ENCODE measurements around the gene OXER1. TPM values are rescaled to one million over a fixed set of nuclear protein-coding genes. Genes with fewer than 3 reads are reported as not detected.

OXER1 gene
- total and polyA plus RNA-seq, 2 of the 13 experiments (the other 11 are each of a cell fraction or from before 2014, with no cell fraction given) = 8.0 to 9.0 TPM

DNA sequence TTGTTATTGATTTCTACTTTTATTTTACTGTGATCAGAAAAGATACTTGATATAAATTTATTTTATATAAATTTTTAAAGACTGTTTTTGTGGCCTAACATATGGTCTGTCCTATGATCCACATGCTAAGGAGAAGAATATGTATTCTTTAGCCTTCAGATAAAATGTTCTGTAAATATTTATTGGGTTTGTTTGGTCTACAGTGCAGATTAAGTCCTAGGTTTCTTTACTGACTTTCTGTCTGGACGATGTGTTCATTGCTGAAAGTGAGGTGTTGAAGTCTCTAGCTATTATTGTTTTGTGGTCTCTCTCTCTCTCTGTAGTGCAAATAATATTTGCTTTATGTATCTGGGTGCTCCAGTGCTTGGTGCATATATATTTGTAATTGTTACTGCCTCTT lies 30.1 kb downstream of the OXER1 start:
- H3K79me2 ChIP-seq (ENCODE audit: insufficient read depth, low read length) = no peaks in the 10 kb centered on the region
- H3K9me3 ChIP-seq (ENCODE audit: low read length) = peaks cover 7% of the 10 kb centered on the region
- ChIA-PET POLR2A (no interaction called here), CTCF (ENCODE audit: low intra/inter-chr PET ratio, low total read pairs) (no interaction called here)
- FAIRE-seq (no peak), ATAC-seq (no peak), DNase-seq (ENCODE audit: low spot score) (no peak)
- no peak overlapping the region for H3K27ac ChIP-seq (ENCODE audit: extremely low read length, insufficient read depth, low read length)
- no peak overlapping the region for H3K4me2 ChIP-seq (ENCODE audit: low read depth, low read length)
- in situ Hi-C loops (cut with HindIII; ENCODE audit: extremely low pct_ligation_motif_present, low pct_unique_long_range_greater_than_20kb) = no loop called here
- H2AFZ ChIP-seq (ENCODE audit: low read length) = no peak overlapping the region
- no peak overlapping the region for H3K4me3 ChIP-seq (replicated peaks in 1 of 3; ENCODE audit: insufficient read depth in 1 of 3, low read depth in 2 of 3, low read length in 3 of 3)
- intact Hi-C loops (cut with micrococcal nuclease; ENCODE audit: unreplicated experiment) = no loop called here
- no peak overlapping the region for H3K9ac ChIP-seq (ENCODE audit: insufficient read depth, low read depth, low read length)
- 94% methylated on average over 1 of the region's 1 CpG for WGBS (ENCODE audit: low lambda C conversion rate)
- H4K20me1 ChIP-seq (ENCODE audit: insufficient read depth, low read length) = no peaks in the 10 kb centered on the region
- no TSS peak for BruUV-seq (replicated peaks)
- peaks cover 10% of the 10 kb centered on the region for H3K4me1 ChIP-seq (ENCODE audit: insufficient read depth, low read length)
- H3K27me3 ChIP-seq (ENCODE audit: control insufficient read depth in 1 of 2, insufficient read depth in 2 of 2, low read length in 2 of 2) = no peaks in the 10 kb centered on the region
- no peaks in the 10 kb centered on the region for H3K36me3 ChIP-seq (replicated peaks in 1 of 2; ENCODE audit: control insufficient read depth in 1 of 2, insufficient read depth in 2 of 2, low read length in 2 of 2)
- TF ChIP-seq, protein P1, sequence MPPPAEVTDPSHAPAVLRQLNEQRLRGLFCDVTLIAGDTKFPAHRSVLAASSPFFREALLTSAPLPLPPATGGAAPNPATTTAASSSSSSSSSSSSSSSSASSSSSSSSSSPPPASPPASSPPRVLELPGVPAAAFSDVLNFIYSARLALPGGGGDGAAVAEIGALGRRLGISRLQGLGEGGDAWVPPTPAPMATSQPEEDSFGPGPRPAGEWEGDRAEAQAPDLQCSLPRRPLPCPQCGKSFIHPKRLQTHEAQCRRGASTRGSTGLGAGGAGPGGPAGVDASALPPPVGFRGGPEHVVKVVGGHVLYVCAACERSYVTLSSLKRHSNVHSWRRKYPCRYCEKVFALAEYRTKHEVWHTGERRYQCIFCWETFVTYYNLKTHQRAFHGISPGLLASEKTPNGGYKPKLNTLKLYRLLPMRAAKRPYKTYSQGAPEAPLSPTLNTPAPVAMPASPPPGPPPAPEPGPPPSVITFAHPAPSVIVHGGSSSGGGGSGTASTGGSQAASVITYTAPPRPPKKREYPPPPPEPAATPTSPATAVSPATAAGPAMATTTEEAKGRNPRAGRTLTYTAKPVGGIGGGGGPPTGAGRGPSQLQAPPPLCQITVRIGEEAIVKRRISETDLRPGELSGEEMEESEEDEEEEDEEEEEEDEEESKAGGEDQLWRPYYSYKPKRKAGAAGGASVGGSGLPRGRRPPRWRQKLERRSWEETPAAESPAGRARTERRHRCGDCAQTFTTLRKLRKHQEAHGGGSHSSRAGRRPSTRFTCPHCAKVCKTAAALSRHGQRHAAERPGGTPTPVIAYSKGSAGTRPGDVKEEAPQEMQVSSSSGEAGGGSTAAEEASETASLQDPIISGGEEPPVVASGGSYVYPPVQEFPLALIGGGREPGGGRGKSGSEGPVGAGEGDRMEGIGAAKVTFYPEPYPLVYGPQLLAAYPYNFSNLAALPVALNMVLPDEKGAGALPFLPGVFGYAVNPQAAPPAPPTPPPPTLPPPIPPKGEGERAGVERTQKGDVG (CRISPR knock-in tag; IDR thresholded peaks at IDR 0.05; ENCODE audit: borderline replicate concordance) = no peak
- TF ChIP-seq, protein P2, sequence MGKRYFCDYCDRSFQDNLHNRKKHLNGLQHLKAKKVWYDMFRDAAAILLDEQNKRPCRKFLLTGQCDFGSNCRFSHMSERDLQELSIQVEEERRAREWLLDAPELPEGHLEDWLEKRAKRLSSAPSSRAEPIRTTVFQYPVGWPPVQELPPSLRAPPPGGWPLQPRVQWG (CRISPR knock-in tag; IDR thresholded peaks at IDR 0.05; ENCODE audit: borderline replicate concordance, low read depth) = no peak
- TF ChIP-seq CBX1 (IDR thresholded peaks at IDR 0.05; ENCODE audit: low read depth) (no peak), NBN (conservative IDR thresholded peaks at IDR 0.05) (no peak), ZNF644 (CRISPR knock-in tag; IDR thresholded peaks at IDR 0.05; ENCODE audit: low read depth) (no peak), FOXA3 (CRISPR knock-in tag; IDR thresholded peaks at IDR 0.05) (no peak), ZNF205 (CRISPR knock-in tag; IDR thresholded peaks at IDR 0.05) (no peak), GFI1 (CRISPR knock-in tag; IDR thresholded peaks at IDR 0.05; ENCODE audit: borderline replicate concordance) (no peak), ZNF75D (CRISPR knock-in tag; IDR thresholded peaks at IDR 0.05; ENCODE audit: borderline replicate concordance) (no peak), NCOR1 (IDR thresholded peaks at IDR 0.05; ENCODE audit: borderline replicate concordance, low read length) (no peak), ZFP37 (CRISPR knock-in tag; IDR thresholded peaks at IDR 0.05; ENCODE audit: borderline replicate concordance) (no peak), ZBTB49 (CRISPR knock-in tag; IDR thresholded peaks at IDR 0.05; ENCODE audit: borderline replicate concordance) (no peak), IKZF4 (CRISPR knock-in tag; IDR thresholded peaks at IDR 0.05; ENCODE audit: borderline replicate concordance, low read depth, not compliant biosample characterization) (no peak)
- TF ChIP-seq, protein P3, sequence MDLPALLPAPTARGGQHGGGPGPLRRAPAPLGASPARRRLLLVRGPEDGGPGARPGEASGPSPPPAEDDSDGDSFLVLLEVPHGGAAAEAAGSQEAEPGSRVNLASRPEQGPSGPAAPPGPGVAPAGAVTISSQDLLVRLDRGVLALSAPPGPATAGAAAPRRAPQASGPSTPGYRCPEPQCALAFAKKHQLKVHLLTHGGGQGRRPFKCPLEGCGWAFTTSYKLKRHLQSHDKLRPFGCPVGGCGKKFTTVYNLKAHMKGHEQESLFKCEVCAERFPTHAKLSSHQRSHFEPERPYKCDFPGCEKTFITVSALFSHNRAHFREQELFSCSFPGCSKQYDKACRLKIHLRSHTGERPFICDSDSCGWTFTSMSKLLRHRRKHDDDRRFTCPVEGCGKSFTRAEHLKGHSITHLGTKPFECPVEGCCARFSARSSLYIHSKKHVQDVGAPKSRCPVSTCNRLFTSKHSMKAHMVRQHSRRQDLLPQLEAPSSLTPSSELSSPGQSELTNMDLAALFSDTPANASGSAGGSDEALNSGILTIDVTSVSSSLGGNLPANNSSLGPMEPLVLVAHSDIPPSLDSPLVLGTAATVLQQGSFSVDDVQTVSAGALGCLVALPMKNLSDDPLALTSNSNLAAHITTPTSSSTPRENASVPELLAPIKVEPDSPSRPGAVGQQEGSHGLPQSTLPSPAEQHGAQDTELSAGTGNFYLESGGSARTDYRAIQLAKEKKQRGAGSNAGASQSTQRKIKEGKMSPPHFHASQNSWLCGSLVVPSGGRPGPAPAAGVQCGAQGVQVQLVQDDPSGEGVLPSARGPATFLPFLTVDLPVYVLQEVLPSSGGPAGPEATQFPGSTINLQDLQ (CRISPR knock-in tag; IDR thresholded peaks at IDR 0.05) = no peak
- TF ChIP-seq, protein P4, sequence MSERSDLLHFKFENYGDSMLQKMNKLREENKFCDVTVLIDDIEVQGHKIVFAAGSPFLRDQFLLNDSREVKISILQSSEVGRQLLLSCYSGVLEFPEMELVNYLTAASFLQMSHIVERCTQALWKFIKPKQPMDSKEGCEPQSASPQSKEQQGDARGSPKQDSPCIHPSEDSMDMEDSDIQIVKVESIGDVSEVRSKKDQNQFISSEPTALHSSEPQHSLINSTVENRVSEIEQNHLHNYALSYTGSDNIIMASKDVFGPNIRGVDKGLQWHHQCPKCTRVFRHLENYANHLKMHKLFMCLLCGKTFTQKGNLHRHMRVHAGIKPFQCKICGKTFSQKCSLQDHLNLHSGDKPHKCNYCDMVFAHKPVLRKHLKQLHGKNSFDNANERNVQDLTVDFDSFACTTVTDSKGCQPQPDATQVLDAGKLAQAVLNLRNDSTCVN (CRISPR knock-in tag; IDR thresholded peaks at IDR 0.05; ENCODE audit: borderline replicate concordance) = no peak
